ENCODE data around the gene KCNAB2. TPM values are rescaled to one million over a fixed set of nuclear protein-coding genes. Genes with fewer than 3 reads are reported as not detected.

Gene KCNAB2
- total RNA-seq, 2 donors from 2014 or later, result 2.0 to 5.5 TPM

GRCh38 chr1:6010554-6010953 is 35.1 kb upstream of the KCNAB2 start:
- intact Hi-C loops (cut with DNase I), result no loop called here
- no peak for DNase-seq (ENCODE audit: low spot score)
- no peaks in the 10 kb centered on the region for H3K4me1 ChIP-seq (replicated peaks)
- H3K27me3 ChIP-seq (replicated peaks; ENCODE audit: insufficient read depth), result no peaks in the 10 kb centered on the region
- 82% methylated on average over 10 of the region's 10 CpGs for WGBS
- no peaks in the 10 kb centered on the region for H3K9me3 ChIP-seq
- no peaks in the 10 kb centered on the region for H3K36me3 ChIP-seq
- no peak overlapping the region for H3K4me3 ChIP-seq
- TF ChIP-seq POLR2AphosphoS5 (IDR thresholded peaks at IDR 0.05), result no peak
- no peak overlapping the region for H3K27ac ChIP-seq

- 84% methylated on average over 19 of the region's 19 CpGs for WGBS
- intact Hi-C loops (cut with DNase I), result no loop called here
- no peak overlapping the region for H3K27ac ChIP-seq
- no peaks in the 10 kb centered on the region for H3K9me3 ChIP-seq
- TF ChIP-seq POLR2AphosphoS5 (IDR thresholded peaks at IDR 0.05), result no peak
- TF ChIP-seq CTCF (IDR thresholded peaks at IDR 0.05), result no peak
- no peak for TF ChIP-seq POLR2A (IDR thresholded peaks at IDR 0.05)
- no peaks in the 10 kb centered on the region for H3K36me3 ChIP-seq
- DNase-seq (ENCODE audit: low spot score), result no peak
- H3K4me3 ChIP-seq, result no peak overlapping the region
- H3K27me3 ChIP-seq (replicated peaks; ENCODE audit: insufficient read depth), result no peaks in the 10 kb centered on the region
- no peaks in the 10 kb centered on the region for H3K4me1 ChIP-seq (replicated peaks)
Measured at GRCh38 chr1:6011161-6011945, 34.3 kb upstream of the KCNAB2 start.

- Histone ChIP-seq H3K27ac (no peak overlapping the region), H3K4me1 (replicated peaks) (no peaks in the 10 kb centered on the region), H3K9me3 (no peaks in the 10 kb centered on the region), H3K4me3 (no peak overlapping the region), H3K27me3 (replicated peaks; ENCODE audit: insufficient read depth) (no peaks in the 10 kb centered on the region), H3K36me3 (no peaks in the 10 kb centered on the region)
- intact Hi-C loops (cut with DNase I), result no loop called here
- DNase-seq (ENCODE audit: low spot score), result no peak
- no peak for TF ChIP-seq CTCF (IDR thresholded peaks at IDR 0.05)
- no peak for TF ChIP-seq POLR2A (IDR thresholded peaks at IDR 0.05)
- TF ChIP-seq POLR2AphosphoS5 (IDR thresholded peaks at IDR 0.05), result no peak
- 91% methylated on average over 3 of the region's 3 CpGs for whole genome bisulfite sequencing
Measured at GRCh38 chr1:6011946-6012258, 33.8 kb upstream of the KCNAB2 start.

GRCh38 chr1:6012529-6013318 is 33.0 kb upstream of the KCNAB2 start:
- Histone ChIP-seq H3K4me1 (replicated peaks) (no peaks in the 10 kb centered on the region), H3K27ac (no peak overlapping the region), H3K4me3 (no peak overlapping the region), H3K27me3 (replicated peaks; ENCODE audit: insufficient read depth) (no peaks in the 10 kb centered on the region), H3K9me3 (no peaks in the 10 kb centered on the region), H3K36me3 (no peaks in the 10 kb centered on the region)
- DNase-seq (ENCODE audit: low spot score), result no peak
- TF ChIP-seq POLR2A (IDR thresholded peaks at IDR 0.05), result no peak
- no peak for TF ChIP-seq CTCF (IDR thresholded peaks at IDR 0.05)
- no peak for TF ChIP-seq POLR2AphosphoS5 (IDR thresholded peaks at IDR 0.05)
- WGBS, result 86% methylated on average over 17 of the region's 17 CpGs
- intact Hi-C loops (cut with DNase I), result no loop called here

DNA sequence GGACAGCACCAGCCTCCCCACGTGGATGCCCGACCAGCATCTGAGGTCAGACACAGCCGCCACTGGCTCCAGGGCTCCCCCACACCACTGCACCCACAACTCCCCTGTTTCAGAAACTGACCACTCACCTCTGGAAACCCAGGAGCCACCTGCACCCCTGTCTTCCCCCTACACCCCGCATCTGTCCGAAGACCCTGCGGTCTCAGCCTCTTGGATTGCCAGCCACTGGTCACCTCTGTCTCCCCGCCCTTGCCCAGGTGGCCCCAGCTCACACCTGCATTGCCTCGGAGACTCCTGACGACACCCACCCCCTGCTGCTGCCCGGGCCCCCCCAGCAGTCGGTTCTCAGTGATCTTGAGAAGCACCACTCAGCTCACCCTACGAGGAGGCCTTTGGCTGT is 32.2 kb upstream of the KCNAB2 start:
- no peak for DNase-seq (ENCODE audit: low spot score)
- Histone ChIP-seq H3K36me3 (no peaks in the 10 kb centered on the region), H3K27me3 (replicated peaks; ENCODE audit: insufficient read depth) (no peaks in the 10 kb centered on the region), H3K4me1 (replicated peaks) (no peaks in the 10 kb centered on the region), H3K9me3 (no peaks in the 10 kb centered on the region), H3K4me3 (no peak overlapping the region), H3K27ac (no peak overlapping the region)
- TF ChIP-seq POLR2A (IDR thresholded peaks at IDR 0.05), result no peak
- TF ChIP-seq POLR2AphosphoS5 (IDR thresholded peaks at IDR 0.05), result no peak
- no peak for TF ChIP-seq CTCF (IDR thresholded peaks at IDR 0.05)
- intact Hi-C loops (cut with DNase I), result no loop called here
- WGBS, result 94% methylated on average over 12 of the region's 12 CpGs

Measured in prostate gland (tissue), 2 donors.